ENCODE results near the gene TMEM132D. TPM values are rescaled to one million over a fixed set of nuclear protein-coding genes. Genes with fewer than 3 reads are reported as not detected.

TMEM132D gene
- total RNA-seq, 1 experiment from 2014 or later = 1.4 TPM

DNA sequence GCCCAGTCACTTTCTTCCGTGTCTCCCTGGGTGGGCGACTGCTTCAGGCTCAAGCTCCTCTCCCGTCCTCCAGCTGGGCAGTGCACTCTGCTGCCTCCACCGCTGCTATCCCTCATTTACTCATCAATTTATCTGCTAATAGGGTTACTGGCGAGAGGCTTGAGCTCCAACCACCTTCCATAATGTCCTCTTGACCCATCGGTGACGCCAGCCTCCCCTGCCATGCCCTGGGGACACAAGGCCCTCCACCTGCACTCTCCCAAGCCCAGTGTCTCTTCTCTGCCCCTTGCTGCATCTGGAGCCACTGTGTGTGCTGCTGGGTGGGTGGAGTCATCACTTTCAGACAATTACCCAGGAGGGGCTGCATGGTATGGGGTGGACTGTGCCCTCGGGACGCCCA, 78.5 kb downstream of the TMEM132D start:
- H3K9me3 Mint-ChIP-seq = peaks cover 66% of the 10 kb centered on the region
- POLR2A ChIA-PET = no interaction called here
- H3K27ac Mint-ChIP-seq = no peak overlapping the region
- DNase-seq (ENCODE audit: low spot score) (no peak), ATAC-seq (no peak)
- H3K36me3 Mint-ChIP-seq = peaks cover 65% of the 10 kb centered on the region
- CTCF ChIA-PET = no interaction called here
- no peak for TF ChIP-seq MYBL2 (CRISPR knock-in tag; IDR thresholded peaks at IDR 0.05)
- TF ChIP-seq SP1 (CRISPR knock-in tag; conservative IDR thresholded peaks at IDR 0.05) = no peak
- no peak for TF ChIP-seq ESRRA (CRISPR knock-in tag; IDR thresholded peaks at IDR 0.05; ENCODE audit: borderline replicate concordance)
- no peak for TF ChIP-seq TCF7 (CRISPR knock-in tag; IDR thresholded peaks at IDR 0.05; ENCODE audit: low read depth)
- no peak for TF ChIP-seq CREM (CRISPR knock-in tag; IDR thresholded peaks at IDR 0.05)
- TF ChIP-seq, protein P1, sequence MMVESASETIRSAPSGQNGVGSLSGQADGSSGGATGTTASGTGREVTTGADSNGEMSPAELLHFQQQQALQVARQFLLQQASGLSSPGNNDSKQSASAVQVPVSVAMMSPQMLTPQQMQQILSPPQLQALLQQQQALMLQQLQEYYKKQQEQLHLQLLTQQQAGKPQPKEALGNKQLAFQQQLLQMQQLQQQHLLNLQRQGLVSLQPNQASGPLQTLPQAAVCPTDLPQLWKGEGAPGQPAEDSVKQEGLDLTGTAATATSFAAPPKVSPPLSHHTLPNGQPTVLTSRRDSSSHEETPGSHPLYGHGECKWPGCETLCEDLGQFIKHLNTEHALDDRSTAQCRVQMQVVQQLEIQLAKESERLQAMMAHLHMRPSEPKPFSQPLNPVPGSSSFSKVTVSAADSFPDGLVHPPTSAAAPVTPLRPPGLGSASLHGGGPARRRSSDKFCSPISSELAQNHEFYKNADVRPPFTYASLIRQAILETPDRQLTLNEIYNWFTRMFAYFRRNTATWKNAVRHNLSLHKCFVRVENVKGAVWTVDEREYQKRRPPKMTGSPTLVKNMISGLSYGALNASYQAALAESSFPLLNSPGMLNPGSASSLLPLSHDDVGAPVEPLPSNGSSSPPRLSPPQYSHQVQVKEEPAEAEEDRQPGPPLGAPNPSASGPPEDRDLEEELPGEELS (CRISPR knock-in tag; IDR thresholded peaks at IDR 0.05) = no peak
- no peak for TF ChIP-seq MXD4 (CRISPR knock-in tag; IDR thresholded peaks at IDR 0.05; ENCODE audit: borderline replicate concordance)
- no peak for TF ChIP-seq ZNF317 (CRISPR knock-in tag; IDR thresholded peaks at IDR 0.05; ENCODE audit: borderline replicate concordance, low read depth)
- no peak for TF ChIP-seq EMX1 (CRISPR knock-in tag; IDR thresholded peaks at IDR 0.05)
- TF ChIP-seq ZNF232 (CRISPR knock-in tag; IDR thresholded peaks at IDR 0.05) = no peak
- peaks cover 8% of the 10 kb centered on the region for H3K27me3 Mint-ChIP-seq (ENCODE audit: low read depth)
- no peak overlapping the region for H3K4me3 Mint-ChIP-seq
- no peaks in the 10 kb centered on the region for H3K4me1 Mint-ChIP-seq

DNA sequence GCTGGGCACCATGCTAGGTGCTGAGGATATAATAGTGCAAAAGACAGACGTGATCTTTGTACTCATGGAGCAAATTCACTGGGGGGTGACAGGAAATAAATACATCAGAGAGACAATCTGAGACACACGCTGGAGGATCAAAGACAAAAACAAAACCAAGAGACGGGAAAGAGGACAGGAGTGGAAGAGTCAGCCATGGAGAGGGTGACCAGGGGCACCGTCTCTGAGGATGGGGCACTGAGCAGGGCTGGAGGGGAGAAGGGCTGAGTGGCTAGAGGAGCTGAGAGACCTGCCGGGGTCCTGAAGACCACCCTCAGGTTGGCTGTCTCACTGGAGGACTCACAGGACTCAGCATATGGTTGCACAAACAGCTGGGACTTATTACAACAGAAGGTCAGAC, 81.9 kb downstream of the TMEM132D start:
- H3K27me3 Mint-ChIP-seq (ENCODE audit: low read depth) = peaks cover 8% of the 10 kb centered on the region
- H3K27ac Mint-ChIP-seq = no peak overlapping the region
- peaks cover 60% of the 10 kb centered on the region for H3K9me3 Mint-ChIP-seq
- POLR2A ChIA-PET = no interaction called here
- CTCF ChIA-PET = no interaction called here
- TF ChIP-seq, protein P2, sequence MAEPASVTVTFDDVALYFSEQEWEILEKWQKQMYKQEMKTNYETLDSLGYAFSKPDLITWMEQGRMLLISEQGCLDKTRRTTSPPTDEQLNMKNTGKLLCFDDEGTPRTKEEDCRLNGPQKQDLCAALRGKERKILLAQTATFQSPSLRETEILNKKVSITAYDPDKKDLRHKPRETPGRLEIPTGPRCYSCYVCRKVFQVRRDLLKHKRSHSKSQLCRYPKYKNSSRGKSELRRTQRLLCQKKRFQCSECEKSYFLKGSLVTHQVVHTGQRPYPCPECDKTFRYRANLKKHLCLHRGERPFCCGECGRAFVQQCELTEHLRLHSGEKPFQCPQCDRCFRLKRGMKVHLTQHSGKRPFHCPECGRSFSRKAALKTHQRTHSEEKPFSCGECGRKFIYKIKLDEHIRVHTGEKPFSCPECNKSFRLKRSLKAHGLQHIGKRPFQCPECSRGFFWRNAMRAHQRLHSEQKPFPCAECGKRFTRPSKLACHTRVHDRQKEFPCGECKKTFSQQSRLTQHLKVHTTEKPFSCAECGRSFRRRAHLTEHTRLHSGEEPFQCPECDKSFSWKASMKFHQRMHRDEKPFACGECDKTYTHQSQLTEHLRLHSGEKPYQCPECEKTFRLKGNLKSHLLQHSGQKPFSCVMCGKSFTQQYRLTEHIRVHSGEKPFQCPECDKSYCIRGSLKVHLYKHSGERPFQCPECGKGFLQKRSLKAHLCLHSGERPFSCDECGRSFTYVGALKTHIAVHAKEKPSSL (CRISPR knock-in tag; conservative IDR thresholded peaks at IDR 0.05) = no peak
- TF ChIP-seq MYBL2 (CRISPR knock-in tag; IDR thresholded peaks at IDR 0.05) = no peak
- TF ChIP-seq, protein P3, sequence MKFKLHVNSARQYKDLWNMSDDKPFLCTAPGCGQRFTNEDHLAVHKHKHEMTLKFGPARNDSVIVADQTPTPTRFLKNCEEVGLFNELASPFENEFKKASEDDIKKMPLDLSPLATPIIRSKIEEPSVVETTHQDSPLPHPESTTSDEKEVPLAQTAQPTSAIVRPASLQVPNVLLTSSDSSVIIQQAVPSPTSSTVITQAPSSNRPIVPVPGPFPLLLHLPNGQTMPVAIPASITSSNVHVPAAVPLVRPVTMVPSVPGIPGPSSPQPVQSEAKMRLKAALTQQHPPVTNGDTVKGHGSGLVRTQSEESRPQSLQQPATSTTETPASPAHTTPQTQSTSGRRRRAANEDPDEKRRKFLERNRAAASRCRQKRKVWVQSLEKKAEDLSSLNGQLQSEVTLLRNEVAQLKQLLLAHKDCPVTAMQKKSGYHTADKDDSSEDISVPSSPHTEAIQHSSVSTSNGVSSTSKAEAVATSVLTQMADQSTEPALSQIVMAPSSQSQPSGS (CRISPR knock-in tag; IDR thresholded peaks at IDR 0.05; ENCODE audit: borderline replicate concordance, low read depth) = no peak
- TF ChIP-seq GRHL2 (CRISPR knock-in tag; IDR thresholded peaks at IDR 0.05; ENCODE audit: insufficient replicate concordance, severe bottlenecking) = no peak
- TF ChIP-seq SP1 (CRISPR knock-in tag; conservative IDR thresholded peaks at IDR 0.05) = no peak
- TF ChIP-seq ZNF416 (CRISPR knock-in tag; IDR thresholded peaks at IDR 0.05) = no peak
- TF ChIP-seq PRRX2 (CRISPR knock-in tag; IDR thresholded peaks at IDR 0.05) = no peak
- no peak for TF ChIP-seq IRF2 (CRISPR knock-in tag; IDR thresholded peaks at IDR 0.05; ENCODE audit: borderline replicate concordance, low read depth)
- no peak for TF ChIP-seq ELF4 (CRISPR knock-in tag; IDR thresholded peaks at IDR 0.05; ENCODE audit: low read depth)
- no peak for TF ChIP-seq ZNF423 (CRISPR knock-in tag; IDR thresholded peaks at IDR 0.05)
- no peak for TF ChIP-seq MXD4 (CRISPR knock-in tag; IDR thresholded peaks at IDR 0.05; ENCODE audit: borderline replicate concordance)
- TF ChIP-seq ETV6 (CRISPR knock-in tag; IDR thresholded peaks at IDR 0.05) = no peak
- TF ChIP-seq, protein P4, sequence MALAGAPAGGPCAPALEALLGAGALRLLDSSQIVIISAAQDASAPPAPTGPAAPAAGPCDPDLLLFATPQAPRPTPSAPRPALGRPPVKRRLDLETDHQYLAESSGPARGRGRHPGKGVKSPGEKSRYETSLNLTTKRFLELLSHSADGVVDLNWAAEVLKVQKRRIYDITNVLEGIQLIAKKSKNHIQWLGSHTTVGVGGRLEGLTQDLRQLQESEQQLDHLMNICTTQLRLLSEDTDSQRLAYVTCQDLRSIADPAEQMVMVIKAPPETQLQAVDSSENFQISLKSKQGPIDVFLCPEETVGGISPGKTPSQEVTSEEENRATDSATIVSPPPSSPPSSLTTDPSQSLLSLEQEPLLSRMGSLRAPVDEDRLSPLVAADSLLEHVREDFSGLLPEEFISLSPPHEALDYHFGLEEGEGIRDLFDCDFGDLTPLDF (CRISPR knock-in tag; IDR thresholded peaks at IDR 0.05) = no peak
- TF ChIP-seq, protein P5, sequence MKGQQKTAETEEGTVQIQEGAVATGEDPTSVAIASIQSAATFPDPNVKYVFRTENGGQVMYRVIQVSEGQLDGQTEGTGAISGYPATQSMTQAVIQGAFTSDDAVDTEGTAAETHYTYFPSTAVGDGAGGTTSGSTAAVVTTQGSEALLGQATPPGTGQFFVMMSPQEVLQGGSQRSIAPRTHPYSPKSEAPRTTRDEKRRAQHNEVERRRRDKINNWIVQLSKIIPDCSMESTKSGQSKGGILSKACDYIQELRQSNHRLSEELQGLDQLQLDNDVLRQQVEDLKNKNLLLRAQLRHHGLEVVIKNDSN (CRISPR knock-in tag; IDR thresholded peaks at IDR 0.05) = no peak
- TF ChIP-seq, protein P6, sequence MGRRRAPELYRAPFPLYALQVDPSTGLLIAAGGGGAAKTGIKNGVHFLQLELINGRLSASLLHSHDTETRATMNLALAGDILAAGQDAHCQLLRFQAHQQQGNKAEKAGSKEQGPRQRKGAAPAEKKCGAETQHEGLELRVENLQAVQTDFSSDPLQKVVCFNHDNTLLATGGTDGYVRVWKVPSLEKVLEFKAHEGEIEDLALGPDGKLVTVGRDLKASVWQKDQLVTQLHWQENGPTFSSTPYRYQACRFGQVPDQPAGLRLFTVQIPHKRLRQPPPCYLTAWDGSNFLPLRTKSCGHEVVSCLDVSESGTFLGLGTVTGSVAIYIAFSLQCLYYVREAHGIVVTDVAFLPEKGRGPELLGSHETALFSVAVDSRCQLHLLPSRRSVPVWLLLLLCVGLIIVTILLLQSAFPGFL (CRISPR knock-in tag; IDR thresholded peaks at IDR 0.05; ENCODE audit: borderline replicate concordance) = no peak
- TF ChIP-seq, protein P7, sequence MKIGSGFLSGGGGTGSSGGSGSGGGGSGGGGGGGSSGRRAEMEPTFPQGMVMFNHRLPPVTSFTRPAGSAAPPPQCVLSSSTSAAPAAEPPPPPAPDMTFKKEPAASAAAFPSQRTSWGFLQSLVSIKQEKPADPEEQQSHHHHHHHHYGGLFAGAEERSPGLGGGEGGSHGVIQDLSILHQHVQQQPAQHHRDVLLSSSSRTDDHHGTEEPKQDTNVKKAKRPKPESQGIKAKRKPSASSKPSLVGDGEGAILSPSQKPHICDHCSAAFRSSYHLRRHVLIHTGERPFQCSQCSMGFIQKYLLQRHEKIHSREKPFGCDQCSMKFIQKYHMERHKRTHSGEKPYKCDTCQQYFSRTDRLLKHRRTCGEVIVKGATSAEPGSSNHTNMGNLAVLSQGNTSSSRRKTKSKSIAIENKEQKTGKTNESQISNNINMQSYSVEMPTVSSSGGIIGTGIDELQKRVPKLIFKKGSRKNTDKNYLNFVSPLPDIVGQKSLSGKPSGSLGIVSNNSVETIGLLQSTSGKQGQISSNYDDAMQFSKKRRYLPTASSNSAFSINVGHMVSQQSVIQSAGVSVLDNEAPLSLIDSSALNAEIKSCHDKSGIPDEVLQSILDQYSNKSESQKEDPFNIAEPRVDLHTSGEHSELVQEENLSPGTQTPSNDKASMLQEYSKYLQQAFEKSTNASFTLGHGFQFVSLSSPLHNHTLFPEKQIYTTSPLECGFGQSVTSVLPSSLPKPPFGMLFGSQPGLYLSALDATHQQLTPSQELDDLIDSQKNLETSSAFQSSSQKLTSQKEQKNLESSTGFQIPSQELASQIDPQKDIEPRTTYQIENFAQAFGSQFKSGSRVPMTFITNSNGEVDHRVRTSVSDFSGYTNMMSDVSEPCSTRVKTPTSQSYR (CRISPR knock-in tag; IDR thresholded peaks at IDR 0.05) = no peak
- DNase-seq (ENCODE audit: low spot score) (no peak), ATAC-seq (no peak)
- peaks cover 65% of the 10 kb centered on the region for H3K36me3 Mint-ChIP-seq
- H3K4me1 Mint-ChIP-seq = no peaks in the 10 kb centered on the region
- no peak overlapping the region for H3K4me3 Mint-ChIP-seq

Measured in WTC11 (cell line).